H9 (cell line): Measurements from ENCODE around the gene LIMS1. TPM values are rescaled to one million over a fixed set of nuclear protein-coding genes. Genes with fewer than 3 reads are reported as not detected.

Experiments used
- DNase-seq: peaks from one replicate; pipeline ENCODE4 v3.0.0-alpha.2; 2017
- H2AFZ ChIP-seq: one replicate; pipeline ENCODE4 v1.6.1; 2013; ENCODE audit warnings: mild to moderate bottlenecking, low read length, control low read depth, moderate library complexity
- H2AK5ac ChIP-seq: 2 replicates; pipeline ENCODE4 v1.6.1; 2013; ENCODE audit warnings: low read length, control low read depth, mixed read lengths; ENCODE audit not compliant: insufficient read length
- H2BK120ac ChIP-seq: one replicate; pipeline ENCODE4 v1.6.1; 2013; ENCODE audit warnings: low read depth, mild to moderate bottlenecking, low read length, control low read depth, inconsistent platforms; ENCODE audit not compliant: poor library complexity, severe bottlenecking
- H2BK12ac ChIP-seq: 2 replicates; pipeline ENCODE4 v1.6.1; 2013; ENCODE audit warnings: low read length, control low read depth, mixed read lengths, low read depth; ENCODE audit not compliant: insufficient read length
- H2BK15ac ChIP-seq: 2 replicates; pipeline ENCODE4 v1.6.1; 2013; ENCODE audit warnings: low read depth, low read length, control low read depth
- H2BK20ac ChIP-seq: one replicate; pipeline ENCODE4 v1.6.1; 2013; ENCODE audit warnings: low read depth, mild to moderate bottlenecking, low read length, control low read depth, inconsistent platforms; ENCODE audit not compliant: poor library complexity, severe bottlenecking
- H2BK5ac ChIP-seq: 2 replicates; pipeline ENCODE4 v1.6.1; 2013; ENCODE audit warnings: low read length, control low read depth, mixed read lengths; ENCODE audit not compliant: insufficient read length
- H3K14ac ChIP-seq: 2 replicates; pipeline ENCODE4 v1.6.1; 2013; ENCODE audit warnings: low read length, control low read depth; ENCODE audit not compliant: insufficient read depth
- H3K18ac ChIP-seq: 2 replicates; pipeline ENCODE4 v1.6.1; 2013; ENCODE audit warnings: low read depth, mild to moderate bottlenecking, mixed read lengths, low read length, control low read depth; ENCODE audit not compliant: insufficient read length
- H3K23ac ChIP-seq: 2 replicates; pipeline ENCODE4 v1.6.1; 2013; ENCODE audit warnings: low read length, control low read depth, mixed read lengths, low read depth; ENCODE audit not compliant: insufficient read length
- H3K23me2 ChIP-seq: 2 replicates; pipeline ENCODE4 v1.6.1; 2013; ENCODE audit warnings: low read depth, mild to moderate bottlenecking, mixed read lengths, low read length, control low read depth; ENCODE audit not compliant: insufficient read length, poor library complexity, severe bottlenecking
- H3K27ac ChIP-seq: 2 replicates; pipeline ENCODE4 v1.5.1; 2013; ENCODE audit warnings: low read length, control low read depth, mixed read lengths, low read depth; ENCODE audit not compliant: insufficient read length
- H3K27me3 ChIP-seq: 2 replicates; pipeline ENCODE4 v1.6.1; 2013; ENCODE audit warnings: low read length, control low read depth, inconsistent platforms; ENCODE audit not compliant: insufficient read depth
- H3K4ac ChIP-seq: 2 replicates; pipeline ENCODE4 v1.6.1; 2013; ENCODE audit warnings: low read depth, mild to moderate bottlenecking, control low read depth, inconsistent platforms, low read length, moderate library complexity
- H3K4me1 ChIP-seq: 2 replicates; pipeline ENCODE4 v1.6.1; 2013; ENCODE audit warnings: low read length, control low read depth, inconsistent platforms; ENCODE audit not compliant: insufficient read depth
- H3K4me2 ChIP-seq: 2 replicates; pipeline ENCODE4 v1.6.1; 2013; ENCODE audit warnings: low read length, control low read depth, mixed read lengths; ENCODE audit not compliant: insufficient read length, insufficient read depth
- H3K56ac ChIP-seq: 2 replicates; pipeline ENCODE4 v1.6.1; 2013; ENCODE audit warnings: low read depth, mild to moderate bottlenecking, mixed read lengths, low read length, control low read depth; ENCODE audit not compliant: insufficient read length
- H3K79me1 ChIP-seq: 2 replicates; pipeline ENCODE4 v1.6.1; 2013; ENCODE audit warnings: low read depth, mild to moderate bottlenecking, moderate library complexity, low read length, control low read depth, inconsistent platforms; ENCODE audit not compliant: insufficient read depth, poor library complexity, severe bottlenecking
- H3K79me2 ChIP-seq: 2 replicates; pipeline ENCODE4 v1.6.1; 2013; ENCODE audit warnings: low read length, control low read depth, inconsistent platforms; ENCODE audit not compliant: insufficient read depth
- H3K9ac ChIP-seq: 2 replicates; pipeline ENCODE4 v1.6.1; 2013; ENCODE audit warnings: low read length, control low read depth, mixed read lengths; ENCODE audit not compliant: insufficient read length; ENCODE audit errors: extremely low read depth
- H3K9me3 ChIP-seq: one replicate; pipeline ENCODE4 v1.6.1; 2013; ENCODE audit warnings: low read depth, low read length, inconsistent platforms; ENCODE audit not compliant: control insufficient read depth
- H3T11ph ChIP-seq: one replicate; pipeline ENCODE4 v1.6.1; 2013; ENCODE audit warnings: mild to moderate bottlenecking, low read length, control low read depth, inconsistent platforms
- H4K20me1 ChIP-seq: one replicate; pipeline ENCODE4 v1.6.1; 2013; ENCODE audit not compliant: control insufficient read depth, insufficient read length, insufficient read depth
- H4K5ac ChIP-seq: 2 replicates; pipeline ENCODE4 v1.6.1; 2013; ENCODE audit warnings: low read depth, mild to moderate bottlenecking, mixed read lengths, low read length, control low read depth; ENCODE audit not compliant: insufficient read length
- H4K8ac ChIP-seq: replicated peaks from 2 replicates; pipeline ENCODE4 v1.6.1; 2013; ENCODE audit warnings: low read length, control low read depth, mixed read lengths, low read depth; ENCODE audit not compliant: insufficient read length
- H4K91ac ChIP-seq: 2 replicates; pipeline ENCODE4 v1.6.1; 2013; ENCODE audit warnings: low read depth, mild to moderate bottlenecking, moderate library complexity, mixed read lengths, low read length, control low read depth; ENCODE audit not compliant: insufficient read length
- H3K27ac Mint-ChIP-seq, 3 experiments: 2 replicates in 2 of 3; 3 replicates in 1 of 3; pipeline ENCODE4 v1.8.0; 2020 to 2021; ENCODE audit warnings: mixed read lengths in 3 of 3, mild to moderate bottlenecking in 1 of 3, moderate library complexity in 1 of 3
- H3K27me3 Mint-ChIP-seq: 2 replicates; pipeline ENCODE4 v1.8.0; 2021; ENCODE audit warnings: low read depth, mild to moderate bottlenecking, moderate library complexity, mixed read lengths
- H3K36me3 Mint-ChIP-seq, 3 experiments: 2 replicates in 2 of 3; 3 replicates in 1 of 3; pipeline ENCODE4 v1.8.0; 2020 to 2021; ENCODE audit warnings: low read depth in 3 of 3, mixed read lengths in 3 of 3; ENCODE audit not compliant: insufficient read depth in 1 of 3
- H3K4me1 Mint-ChIP-seq, 2 experiments: 2 replicates each; pipeline ENCODE4 v1.8.0; 2020; ENCODE audit warnings: mixed read lengths in 2 of 2
- H3K4me3 Mint-ChIP-seq, 2 experiments: 2 replicates in 1 of 2; 3 replicates in 1 of 2; pipeline ENCODE4 v1.8.0; 2020 to 2021; ENCODE audit warnings: mild to moderate bottlenecking in 2 of 2, mixed read lengths in 2 of 2, moderate library complexity in 1 of 2
- H3K9me3 Mint-ChIP-seq, 2 experiments: 2 replicates in 1 of 2; 3 replicates in 1 of 2; pipeline ENCODE4 v1.8.0; 2020; ENCODE audit warnings: mild to moderate bottlenecking in 2 of 2, mixed read lengths in 2 of 2, moderate library complexity in 1 of 2
- WGBS: extraction: QIAGEN DNeasy Blood & Tissue Kit; methylation state at CpG from one replicate; pipeline ENCODE4 v1.1.7; 2013; ENCODE audit warnings: missing lambda C conversion rate, low lambda C conversion rate, mixed read lengths; ENCODE audit not compliant: insufficient read length; ENCODE audit errors: extremely low coverage; 5-methylcytosine and 5-hydroxymethylcytosine counted together
- total RNA-seq: library from RNA; stranded (reverse); gene quantifications from 2 replicates; pipeline ENCODE4 v1.2.1, GENCODE V29; 2021
- TF ChIP-seq, protein P1 (sequence below): fragments of 200-600 bp; sonication (generic); conservative IDR thresholded peaks from 3 replicates; pipeline ENCODE4 v1.8.0; 2021; ENCODE audit warnings: antibody characterized with exemption, mild to moderate bottlenecking

Gene LIMS1
- total RNA-seq, 1 experiment from 2014 or later: 37.7 TPM

DNA sequence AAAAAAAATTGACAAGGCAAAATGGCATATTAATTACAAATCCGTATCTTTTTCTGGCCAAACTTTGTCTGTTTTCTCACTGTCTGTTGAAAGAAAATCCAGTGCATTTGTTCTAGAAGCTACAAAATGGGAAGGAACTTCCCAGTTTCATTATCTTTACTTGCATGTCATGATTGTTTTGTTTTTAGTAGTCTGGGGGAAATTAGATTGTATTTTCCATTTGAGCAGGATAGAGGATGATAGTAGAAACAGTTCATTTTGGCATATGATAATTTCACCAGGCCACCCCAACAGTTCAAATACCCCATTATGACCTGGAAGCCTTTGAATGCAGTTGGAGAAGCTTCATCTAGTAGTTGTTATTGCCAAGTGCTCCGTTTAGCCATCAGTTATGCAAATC, 107.5 kb downstream of the LIMS1 start:
- Histone ChIP-seq H3K9ac (no peak overlapping the region), H2BK15ac (no peak overlapping the region), H4K20me1 (no peaks in the 10 kb centered on the region), H3K4me2 (no peak overlapping the region), H2BK120ac (no peak overlapping the region), H2BK20ac (no peak overlapping the region), H4K8ac (no peak overlapping the region), H3K56ac (no peak overlapping the region), H3K4me1 (no peaks in the 10 kb centered on the region; the same call in 1 of the 2 replicates), H3K27ac (no peak overlapping the region), H3K79me1 (no peaks in the 10 kb centered on the region), H2AFZ (no peak overlapping the region), H3K4ac (no peak overlapping the region), H3K23me2 (no peaks in the 10 kb centered on the region), H3K27me3 (no peaks in the 10 kb centered on the region), H3K9me3 (no peaks in the 10 kb centered on the region), H3K23ac (no peak overlapping the region), H4K5ac (no peak overlapping the region), H3K14ac (no peak overlapping the region), H4K91ac (no peak overlapping the region), H3T11ph (no peak overlapping the region), H3K18ac (no peak overlapping the region), H2BK5ac (no peak overlapping the region), H3K79me2 (no peaks in the 10 kb centered on the region), H2BK12ac (no peak overlapping the region), H2AK5ac (no peak overlapping the region)
- H3K27me3 Mint-ChIP-seq: no peaks in the 10 kb centered on the region
- peaks cover 13 to 21% of the 10 kb centered on the region in 2 experiments for H3K9me3 Mint-ChIP-seq
- TF ChIP-seq, protein P1, sequence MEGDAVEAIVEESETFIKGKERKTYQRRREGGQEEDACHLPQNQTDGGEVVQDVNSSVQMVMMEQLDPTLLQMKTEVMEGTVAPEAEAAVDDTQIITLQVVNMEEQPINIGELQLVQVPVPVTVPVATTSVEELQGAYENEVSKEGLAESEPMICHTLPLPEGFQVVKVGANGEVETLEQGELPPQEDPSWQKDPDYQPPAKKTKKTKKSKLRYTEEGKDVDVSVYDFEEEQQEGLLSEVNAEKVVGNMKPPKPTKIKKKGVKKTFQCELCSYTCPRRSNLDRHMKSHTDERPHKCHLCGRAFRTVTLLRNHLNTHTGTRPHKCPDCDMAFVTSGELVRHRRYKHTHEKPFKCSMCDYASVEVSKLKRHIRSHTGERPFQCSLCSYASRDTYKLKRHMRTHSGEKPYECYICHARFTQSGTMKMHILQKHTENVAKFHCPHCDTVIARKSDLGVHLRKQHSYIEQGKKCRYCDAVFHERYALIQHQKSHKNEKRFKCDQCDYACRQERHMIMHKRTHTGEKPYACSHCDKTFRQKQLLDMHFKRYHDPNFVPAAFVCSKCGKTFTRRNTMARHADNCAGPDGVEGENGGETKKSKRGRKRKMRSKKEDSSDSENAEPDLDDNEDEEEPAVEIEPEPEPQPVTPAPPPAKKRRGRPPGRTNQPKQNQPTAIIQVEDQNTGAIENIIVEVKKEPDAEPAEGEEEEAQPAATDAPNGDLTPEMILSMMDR: no peak
- H3K4me3 Mint-ChIP-seq: no peak overlapping the region
- H3K27ac Mint-ChIP-seq: no peak overlapping the region
- no peak for DNase-seq
- H3K36me3 Mint-ChIP-seq: peaks cover 10 to 20% (median 20%) of the 10 kb centered on the region in 3 experiments
- H3K4me1 Mint-ChIP-seq: peaks cover 11 to 18% of the 10 kb centered on the region in 2 experiments
- no CpG with 5 or more reads among the region's 2 CpGs for WGBS
